Suprapubic skin (tissue), 4 donors: ENCODE results near the gene NEUROG1. TPM values are rescaled to one million over a fixed set of nuclear protein-coding genes. Genes with fewer than 3 reads are reported as not detected.
"Not testable (repeated sequence)": the region's sequence is repeated elsewhere in the genome, so short reads cannot be mapped to it uniquely, and the experiment has no call there.

Experiments
- DNase-seq, 2 donors: peaks; one replicate each; pipeline ENCODE4 v3.0.0-alpha.2; 2019; ENCODE audit warnings: low spot score in 2 of 2
- H3K27ac ChIP-seq: fragments of 200-600 bp; sonication (generic); one replicate; pipeline ENCODE4 v1.5.1; 2019
- H3K27me3 ChIP-seq: fragments of 200-600 bp; sonication (generic); one replicate; pipeline ENCODE4 v1.5.1; 2019
- H3K36me3 ChIP-seq: fragments of 200-600 bp; sonication (generic); one replicate; pipeline ENCODE4 v1.5.1; 2019
- H3K4me1 ChIP-seq: fragments of 200-600 bp; sonication (generic); one replicate; pipeline ENCODE4 v1.5.1; 2019
- H3K4me3 ChIP-seq: fragments of 200-600 bp; sonication (generic); one replicate; pipeline ENCODE4 v1.5.1; 2019; ENCODE audit warnings: mild to moderate bottlenecking
- H3K9me3 ChIP-seq: fragments of 200-600 bp; sonication (generic); one replicate; pipeline ENCODE4 v1.5.1; 2019
- CTCF ChIP-seq, 2 donors: fragments of 200-600 bp in 1 of 2; fragments of 450-650 bp in 1 of 2; sonication (generic) in 1 of 2; IDR thresholded peaks; one replicate each; pipeline ENCODE4 v1.5.1; 2016 to 2019; ENCODE audit warnings: antibody characterized with exemption in 2 of 2, mild to moderate bottlenecking in 1 of 2, moderate library complexity in 1 of 2
- EP300 ChIP-seq: sonication (generic); formaldehyde crosslinking; IDR thresholded peaks from one replicate; pipeline ENCODE4 v1.6.1; 2017; ENCODE audit warnings: antibody characterized with exemption
- POLR2A ChIP-seq, 2 donors: fragments of 450-650 bp; IDR thresholded peaks; one replicate each; pipeline ENCODE4 v1.6.1; 2017; ENCODE audit warnings: antibody characterized with exemption in 2 of 2, mild to moderate bottlenecking in 2 of 2, moderate library complexity in 2 of 2
- POLR2AphosphoS5 ChIP-seq, 3 donors: sonication (generic); formaldehyde crosslinking; IDR thresholded peaks; one replicate each; pipeline ENCODE4 v1.6.1; 2017; ENCODE audit warnings: antibody characterized with exemption in 3 of 3
- WGBS: methylation state at CpG from one replicate; pipeline ENCODE4 v1.1.5; 2018; 5-methylcytosine and 5-hydroxymethylcytosine counted together
- total RNA-seq, 4 donors: library from RNA; depleted of rRNA; stranded (reverse); fragments of >200 nt; gene quantifications; one replicate each; pipeline ENCODE4 v1.1.0, GENCODE V29; 2016

Gene NEUROG1
- total RNA-seq, 4 donors from 2014 or later = not detected

GRCh38 chr5:135535420-135535819 is 344 bp downstream of the NEUROG1 start:
- no peak for TF ChIP-seq POLR2A (IDR thresholded peaks at IDR 0.05)
- TF ChIP-seq EP300 = no peak
- no peak for TF ChIP-seq POLR2AphosphoS5 (IDR thresholded peaks at IDR 0.05)
- TF ChIP-seq CTCF (IDR thresholded peaks at IDR 0.05) = no peak
- DNase-seq = no peak
- H3K4me1 ChIP-seq = peaks cover 15% of the 10 kb centered on the region
- no peaks in the 10 kb centered on the region for H3K9me3 ChIP-seq
- WGBS = no CpG with 5 or more reads among the region's 44 CpGs
- H3K27me3 ChIP-seq = peaks cover 90% of the 10 kb centered on the region
- no peak overlapping the region for H3K27ac ChIP-seq
- H3K36me3 ChIP-seq = no peaks in the 10 kb centered on the region
- peak overlapping the region; percentile 32 for H3K4me3 ChIP-seq

- Histone ChIP-seq H3K4me1 (peaks cover 15% of the 10 kb centered on the region), H3K27ac (no peak overlapping the region), H3K36me3 (no peaks in the 10 kb centered on the region), H3K27me3 (peaks cover 85% of the 10 kb centered on the region), H3K4me3 (peak overlapping the region; percentile 32), H3K9me3 (no peaks in the 10 kb centered on the region)
- 22% methylated on average over 33 of the region's 61 CpGs for WGBS
- peak in 1 of 2 donors; percentile 67 for DNase-seq
- TF ChIP-seq EP300 (no peak), CTCF (IDR thresholded peaks at IDR 0.05) (no peak), POLR2AphosphoS5 (IDR thresholded peaks at IDR 0.05) (no peak), POLR2A (IDR thresholded peaks at IDR 0.05) (no peak)
Measured at GRCh38 chr5:135534609-135535419, 950 bp downstream of the NEUROG1 start.

- H3K27me3 ChIP-seq = peaks cover 77% of the 10 kb centered on the region
Measured at GRCh38 chr5:135533794-135534193, 2.0 kb downstream of the NEUROG1 start.

GRCh38 chr5:135533334-135533733 is 2.4 kb downstream of the NEUROG1 start:
- H3K4me3 ChIP-seq = no peak overlapping the region
- no peak for DNase-seq
- peaks cover 73% of the 10 kb centered on the region for H3K27me3 ChIP-seq
- H3K9me3 ChIP-seq = no peaks in the 10 kb centered on the region
- H3K4me1 ChIP-seq = peaks cover 15% of the 10 kb centered on the region
- no peak overlapping the region for H3K27ac ChIP-seq
- 60% methylated on average over 3 of the region's 3 CpGs for WGBS
- H3K36me3 ChIP-seq = no peaks in the 10 kb centered on the region
- no peak for TF ChIP-seq CTCF (IDR thresholded peaks at IDR 0.05)
- TF ChIP-seq POLR2A (IDR thresholded peaks at IDR 0.05) = no peak
- TF ChIP-seq POLR2AphosphoS5 (IDR thresholded peaks at IDR 0.05) = no peak
- no peak for TF ChIP-seq EP300

More at GRCh38 chr5:135533794-135534193, 2.0 kb downstream of the NEUROG1 start:
- Histone ChIP-seq H3K9me3 (no peaks in the 10 kb centered on the region), H3K4me1 (peaks cover 15% of the 10 kb centered on the region), H3K27ac (no peak overlapping the region), H3K4me3 (no peak overlapping the region), H3K36me3 (no peaks in the 10 kb centered on the region)
- TF ChIP-seq EP300 (no peak), CTCF (IDR thresholded peaks at IDR 0.05) (no peak), POLR2A (IDR thresholded peaks at IDR 0.05) (no peak), POLR2AphosphoS5 (IDR thresholded peaks at IDR 0.05) (no peak)
- 65% methylated on average over 3 of the region's 3 CpGs for WGBS
- DNase-seq = no peak

GRCh38 chr5:135529576-135529975 is 6.2 kb downstream of the NEUROG1 start:
- H3K4me1 ChIP-seq, H3K9me3 ChIP-seq, H3K27ac ChIP-seq, H3K4me3 ChIP-seq, DNase-seq, H3K36me3 ChIP-seq: not testable (repeated sequence)
- peaks cover 42% of the 10 kb centered on the region for H3K27me3 ChIP-seq
- WGBS = 78% methylated on average over 5 of the region's 5 CpGs
